Uterus (tissue), 2 donors: ENCODE data around the gene PSMG4.

Experiments used
- POLR2A ChIP-seq, 2 donors: fragments of 450-650 bp; IDR thresholded peaks; one replicate each; pipeline ENCODE4 v1.6.1; 2016; ENCODE audit warnings: antibody characterized with exemption in 2 of 2, mild to moderate bottlenecking in 1 of 2, moderate library complexity in 1 of 2
- TF ChIP-seq, protein P1 (sequence below), 4 experiments: fragments of 200-600 bp in 2 of 4; fragments of 450-650 bp in 2 of 4; sonication (generic) in 2 of 4; IDR thresholded peaks; one replicate each; pipeline ENCODE4 v1.5.1; 2016 to 2019; ENCODE audit warnings: antibody characterized with exemption in 4 of 4, mild to moderate bottlenecking in 2 of 4, moderate library complexity in 1 of 4

DNA sequence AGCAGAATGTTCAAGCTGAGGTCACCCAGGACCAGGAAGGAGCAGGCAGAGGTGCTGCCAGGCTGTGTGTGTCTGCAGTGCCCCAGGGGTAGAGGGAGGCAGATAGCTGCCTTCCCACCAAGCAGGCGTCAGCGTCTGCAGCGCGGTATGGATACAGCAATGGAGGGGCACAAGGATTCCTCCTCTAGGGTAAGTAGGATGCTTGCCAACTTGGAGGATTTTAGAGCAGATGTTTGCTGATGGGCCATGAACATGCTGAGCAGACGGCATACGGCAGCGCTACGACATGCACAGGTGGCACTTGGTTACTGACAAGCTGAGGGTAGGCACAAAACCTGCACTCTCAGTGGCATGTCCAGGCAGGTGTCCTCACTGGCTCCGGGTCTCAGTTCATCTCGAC, 48.1 kb downstream of the PSMG4 start:
- TF ChIP-seq POLR2A (IDR thresholded peaks at IDR 0.05) = no peak
- TF ChIP-seq, protein P1, sequence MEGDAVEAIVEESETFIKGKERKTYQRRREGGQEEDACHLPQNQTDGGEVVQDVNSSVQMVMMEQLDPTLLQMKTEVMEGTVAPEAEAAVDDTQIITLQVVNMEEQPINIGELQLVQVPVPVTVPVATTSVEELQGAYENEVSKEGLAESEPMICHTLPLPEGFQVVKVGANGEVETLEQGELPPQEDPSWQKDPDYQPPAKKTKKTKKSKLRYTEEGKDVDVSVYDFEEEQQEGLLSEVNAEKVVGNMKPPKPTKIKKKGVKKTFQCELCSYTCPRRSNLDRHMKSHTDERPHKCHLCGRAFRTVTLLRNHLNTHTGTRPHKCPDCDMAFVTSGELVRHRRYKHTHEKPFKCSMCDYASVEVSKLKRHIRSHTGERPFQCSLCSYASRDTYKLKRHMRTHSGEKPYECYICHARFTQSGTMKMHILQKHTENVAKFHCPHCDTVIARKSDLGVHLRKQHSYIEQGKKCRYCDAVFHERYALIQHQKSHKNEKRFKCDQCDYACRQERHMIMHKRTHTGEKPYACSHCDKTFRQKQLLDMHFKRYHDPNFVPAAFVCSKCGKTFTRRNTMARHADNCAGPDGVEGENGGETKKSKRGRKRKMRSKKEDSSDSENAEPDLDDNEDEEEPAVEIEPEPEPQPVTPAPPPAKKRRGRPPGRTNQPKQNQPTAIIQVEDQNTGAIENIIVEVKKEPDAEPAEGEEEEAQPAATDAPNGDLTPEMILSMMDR (IDR thresholded peaks at IDR 0.05) = no peak
